HepG2 (cell line): ENCODE measurements around the gene HDLBP. TPM values are rescaled to one million over a fixed set of nuclear protein-coding genes. Genes with fewer than 3 reads are reported as not detected.

Experiments used
- ATAC-seq: fragments of 200-7000 bp; cut with Tn5 transposase; 3 replicates; pipeline ENCODE4 v1.9.1; 2020; ENCODE audit warnings: mild to moderate bottlenecking, moderate library complexity
- BruUV-seq: library from RNA; stranded (reverse); fragments of 400-500 nt; replicated peaks from 2 replicates; lab custom pipeline; 2021; lab: Mats Ljungman, UMichigan
- CTCF ChIA-PET: fragments of 300-600 bp; formaldehyde crosslinking; extraction: SDS; loops from one replicate; lab custom pipeline; 2021; ENCODE audit warnings: low total read pairs, inconsistent platforms, low intra/inter-chr PET ratio; lab: Yijun Ruan, JAX
- POLR2A ChIA-PET: fragments of 350-600 bp; sonication (Branson Sonifier 250); formaldehyde crosslinking; loops from one replicate; lab custom pipeline; 2020; ENCODE audit warnings: antibody characterized with exemption, inconsistent platforms; lab: Yijun Ruan, JAX
- DNase-seq: peaks from one replicate; pipeline ENCODE4 v3.0.0-alpha.2; 2015; ENCODE audit warnings: low spot score
- FAIRE-seq: peaks from 3 replicates; lab custom pipeline; 2011; peaks lifted over from hg19 to GRCh38; lab: Jason Lieb, UNC
- H2AFZ ChIP-seq: one replicate; pipeline ENCODE4 v1.6.1; 2011; ENCODE audit warnings: low read length, inconsistent platforms
- H3K27ac ChIP-seq: fragments of 300-600 bp; 3 replicates; pipeline ENCODE4 v1.8.0; 2011; ENCODE audit warnings: mixed run types, mild to moderate bottlenecking, mixed read lengths, low read length, inconsistent platforms; ENCODE audit not compliant: insufficient read depth; ENCODE audit errors: extremely low read length
- H3K27me3 ChIP-seq, 2 experiments: fragments of 200-600 bp in 1 of 2; 2 replicates in 1 of 2; 3 replicates in 1 of 2; pipeline versions ENCODE4 v1.6.0 to v1.8.0; 2011; ENCODE audit warnings: low read length in 2 of 2, mild to moderate bottlenecking in 2 of 2, moderate library complexity in 2 of 2, inconsistent platforms in 1 of 2; ENCODE audit not compliant: insufficient read depth in 2 of 2, control insufficient read depth in 1 of 2
- H3K36me3 ChIP-seq, 2 experiments: fragments of 200-600 bp in 1 of 2; replicated peaks in 1 of 2; 2 replicates in 1 of 2; 3 replicates in 1 of 2; pipeline versions ENCODE4 v1.5.1 to v1.8.0; 2011; ENCODE audit warnings: low read length in 2 of 2, inconsistent platforms in 1 of 2; ENCODE audit not compliant: insufficient read depth in 2 of 2, control insufficient read depth in 1 of 2
- H3K4me1 ChIP-seq: 2 replicates; pipeline ENCODE4 v1.5.1; 2012; ENCODE audit warnings: low read length, inconsistent platforms; ENCODE audit not compliant: insufficient read depth
- H3K4me2 ChIP-seq: 2 replicates; pipeline ENCODE4 v1.6.0; 2011; ENCODE audit warnings: low read depth, low read length, inconsistent platforms
- H3K4me3 ChIP-seq, 3 experiments: fragments of 200-600 bp in 1 of 3; sonication (generic), shearing (Covaris generic) in 1 of 3; replicated peaks in 1 of 3; 2 replicates each; pipeline ENCODE4 v1.5.1; 2011 to 2016; ENCODE audit warnings: low read length in 3 of 3, inconsistent platforms in 2 of 3, low read depth in 2 of 3, mild to moderate bottlenecking in 2 of 3, control low read depth in 1 of 3, mixed read lengths in 1 of 3; ENCODE audit not compliant: insufficient read depth in 1 of 3
- H3K79me2 ChIP-seq: one replicate; pipeline ENCODE4 v1.6.1; 2011; ENCODE audit warnings: low read length, inconsistent platforms; ENCODE audit not compliant: insufficient read depth
- H3K9ac ChIP-seq: 2 replicates; pipeline ENCODE4 v1.6.0; 2011; ENCODE audit warnings: mild to moderate bottlenecking, low read depth, low read length, inconsistent platforms; ENCODE audit not compliant: insufficient read depth
- H3K9me3 ChIP-seq: 2 replicates; pipeline ENCODE4 v1.5.1; 2012; ENCODE audit warnings: mild to moderate bottlenecking, low read length
- H4K20me1 ChIP-seq: 2 replicates; pipeline ENCODE4 v1.6.0; 2011; ENCODE audit warnings: inconsistent platforms, mild to moderate bottlenecking, low read length, moderate library complexity; ENCODE audit not compliant: insufficient read depth
- FLYWCH1 ChIP-seq: sonication (generic); formaldehyde crosslinking; IDR thresholded peaks from 2 replicates; pipeline ENCODE4 v1.8.1; 2023; ENCODE audit warnings: mild to moderate bottlenecking, missing genetic modification reagents
- NONO ChIP-seq, 2 experiments: fragments of 450-650 bp in 1 of 2; sonication (generic) in 1 of 2; formaldehyde crosslinking in 1 of 2; IDR thresholded peaks in 1 of 2; conservative IDR thresholded peaks in 1 of 2; 2 replicates each; pipeline versions ENCODE4 v1.6.1 to v1.8.0; 2017 to 2022; ENCODE audit warnings: mild to moderate bottlenecking in 1 of 2, missing genetic modification reagents in 1 of 2, moderate library complexity in 1 of 2
- TBX2 ChIP-seq: sonication (generic); formaldehyde crosslinking; IDR thresholded peaks from 2 replicates; pipeline ENCODE4 v1.5.0; 2020; ENCODE audit warnings: missing genetic modification reagents, mild to moderate bottlenecking, borderline replicate concordance
- XRCC5 ChIP-seq: fragments of 200-400 bp; formaldehyde crosslinking; optimal IDR thresholded peaks from 2 replicates; pipeline ENCODE3; 2017; ENCODE audit warnings: mild to moderate bottlenecking, low read length
- ZBTB21 ChIP-seq: sonication (generic); formaldehyde crosslinking; IDR thresholded peaks from 2 replicates; pipeline ENCODE4 v1.4.0; 2020; ENCODE audit warnings: missing genetic modification reagents
- ZFYVE20 ChIP-seq: sonication (generic); formaldehyde crosslinking; IDR thresholded peaks from 2 replicates; pipeline ENCODE4 v1.8.0; 2023; ENCODE audit warnings: low read depth, mild to moderate bottlenecking, moderate library complexity, missing genetic modification reagents, borderline replicate concordance
- ZNF670 ChIP-seq: sonication (generic); formaldehyde crosslinking; IDR thresholded peaks from 2 replicates; pipeline ENCODE4 v1.8.0; 2022; ENCODE audit warnings: mild to moderate bottlenecking, missing genetic modification reagents, borderline replicate concordance
- ZNF687 ChIP-seq: sonication (generic); formaldehyde crosslinking; IDR thresholded peaks from 2 replicates; pipeline ENCODE4 v1.5.1; 2020; ENCODE audit warnings: mild to moderate bottlenecking, missing genetic modification reagents, moderate library complexity
- WGBS: methylation state at CpG from one replicate; pipeline ENCODE4 v1.1.6; 2017; ENCODE audit warnings: low lambda C conversion rate; 5-methylcytosine and 5-hydroxymethylcytosine counted together
- in situ Hi-C: cut with HindIII; loops from 2 replicates; pipeline ENCODE4 v1.10.0; 2017; ENCODE audit warnings: low pct_unique_long_range_greater_than_20kb; ENCODE audit not compliant: extremely low pct_ligation_motif_present
- intact Hi-C: fragments of 100-400 bp; cut with micrococcal nuclease; formaldehyde crosslinking; loops from one replicate; pipeline ENCODE4 v1.10.0; 2022; ENCODE audit not compliant: unreplicated experiment
- polyA plus RNA-seq, 8 experiments: library from polyadenylated mRNA; depleted of rRNA in 3 of 8; stranded (reverse) in 7 of 8; unstranded in 1 of 8; fragments of >200 nt; fragmentation: Illumina TruSeq in 4 of 8; extraction: Trizol in 4 of 8; gene quantifications; 2 replicates each; pipeline versions ENCODE4 v1.2.1 to v1.2.3, GENCODE V29; 2011 to 2016; ENCODE audit warnings: low read depth in 4 of 8, missing spikeins in 1 of 8, mixed read lengths in 1 of 8; ENCODE audit not compliant: insufficient read depth in 1 of 8
- total RNA-seq, 5 experiments: library from RNA; depleted of rRNA; stranded (reverse); fragments of >200 nt; fragmentation: Illumina TruSeq; extraction: Trizol; gene quantifications; 2 replicates each; pipeline ENCODE4 v1.2.3, GENCODE V29; 2016; ENCODE audit warnings: low read depth in 1 of 5
- TF ChIP-seq, protein P1 (sequence below): sonication (generic); formaldehyde crosslinking; IDR thresholded peaks from 2 replicates; pipeline ENCODE4 v1.4.0; 2020; ENCODE audit warnings: missing genetic modification reagents
- TF ChIP-seq, protein P2 (sequence below): sonication (generic); formaldehyde crosslinking; IDR thresholded peaks from 2 replicates; pipeline ENCODE4 v1.4.0; 2020; ENCODE audit warnings: mild to moderate bottlenecking, missing genetic modification reagents, borderline replicate concordance

The HDLBP gene
- total and polyA plus RNA-seq, 2 of the 13 experiments (the other 11 are each of a cell fraction or from before 2014, with no cell fraction given), result 464 to 707 TPM

GRCh38 chr2:241280291-241280690 lies 35.2 kb downstream of the HDLBP start (continued):
- TF ChIP-seq ZFYVE20 (CRISPR knock-in tag), result no peak
- no peak for TF ChIP-seq FLYWCH1 (CRISPR knock-in tag)
- no peak for TF ChIP-seq ZNF670
- TF ChIP-seq, all 625 proteins: peak for 0

- in situ Hi-C loops (no loop called here), intact Hi-C loops (loop anchor here (10.0 kb wide), 1 partner anchor 75 kb away; the partner anchor contains the start of gene FARP2)
- FAIRE-seq (no peak), ATAC-seq (peak; percentile 41), DNase-seq (no peak)
- 94% methylated on average over 3 of the region's 3 CpGs for WGBS
- H3K4me3 ChIP-seq, result no peak overlapping the region
- H3K27me3 ChIP-seq, result no peaks in the 10 kb centered on the region
- H3K4me1 ChIP-seq, result peaks cover 58% of the 10 kb centered on the region
- H3K27ac ChIP-seq, result peak overlapping the region; percentile 24
- POLR2A ChIA-PET, result no interaction called here
- peaks cover 95% of the 10 kb centered on the region for H3K79me2 ChIP-seq
- BruUV-seq, result no TSS peak
- H3K4me2 ChIP-seq, result peak overlapping the region; percentile 46; the same call in 1 of the 2 replicates
- CTCF ChIA-PET, result no interaction called here
- H3K9me3 ChIP-seq, result no peaks in the 10 kb centered on the region
- H2AFZ ChIP-seq, result no peak overlapping the region
- no peaks in the 10 kb centered on the region; a peak in 2 of 5 replicates for H3K36me3 ChIP-seq
- peaks cover 8% of the 10 kb centered on the region for H4K20me1 ChIP-seq
- H3K9ac ChIP-seq, result no peak overlapping the region
- TF ChIP-seq, protein P1, sequence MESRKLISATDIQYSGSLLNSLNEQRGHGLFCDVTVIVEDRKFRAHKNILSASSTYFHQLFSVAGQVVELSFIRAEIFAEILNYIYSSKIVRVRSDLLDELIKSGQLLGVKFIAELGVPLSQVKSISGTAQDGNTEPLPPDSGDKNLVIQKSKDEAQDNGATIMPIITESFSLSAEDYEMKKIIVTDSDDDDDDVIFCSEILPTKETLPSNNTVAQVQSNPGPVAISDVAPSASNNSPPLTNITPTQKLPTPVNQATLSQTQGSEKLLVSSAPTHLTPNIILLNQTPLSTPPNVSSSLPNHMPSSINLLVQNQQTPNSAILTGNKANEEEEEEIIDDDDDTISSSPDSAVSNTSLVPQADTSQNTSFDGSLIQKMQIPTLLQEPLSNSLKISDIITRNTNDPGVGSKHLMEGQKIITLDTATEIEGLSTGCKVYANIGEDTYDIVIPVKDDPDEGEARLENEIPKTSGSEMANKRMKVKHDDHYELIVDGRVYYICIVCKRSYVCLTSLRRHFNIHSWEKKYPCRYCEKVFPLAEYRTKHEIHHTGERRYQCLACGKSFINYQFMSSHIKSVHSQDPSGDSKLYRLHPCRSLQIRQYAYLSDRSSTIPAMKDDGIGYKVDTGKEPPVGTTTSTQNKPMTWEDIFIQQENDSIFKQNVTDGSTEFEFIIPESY, result peak; percentile 75
- TF ChIP-seq NONO (IDR thresholded peaks at IDR 0.05), result no peak
- TF ChIP-seq NONO (CRISPR knock-in tag; conservative IDR thresholded peaks at IDR 0.05), result 0 out of 2 replicates have a peak, but pooled peaks have one; percentile 55
- 0 out of 2 replicates have a peak, but pooled peaks have one; percentile 27 for TF ChIP-seq ZNF687 (CRISPR knock-in tag)
- TF ChIP-seq, protein P2, sequence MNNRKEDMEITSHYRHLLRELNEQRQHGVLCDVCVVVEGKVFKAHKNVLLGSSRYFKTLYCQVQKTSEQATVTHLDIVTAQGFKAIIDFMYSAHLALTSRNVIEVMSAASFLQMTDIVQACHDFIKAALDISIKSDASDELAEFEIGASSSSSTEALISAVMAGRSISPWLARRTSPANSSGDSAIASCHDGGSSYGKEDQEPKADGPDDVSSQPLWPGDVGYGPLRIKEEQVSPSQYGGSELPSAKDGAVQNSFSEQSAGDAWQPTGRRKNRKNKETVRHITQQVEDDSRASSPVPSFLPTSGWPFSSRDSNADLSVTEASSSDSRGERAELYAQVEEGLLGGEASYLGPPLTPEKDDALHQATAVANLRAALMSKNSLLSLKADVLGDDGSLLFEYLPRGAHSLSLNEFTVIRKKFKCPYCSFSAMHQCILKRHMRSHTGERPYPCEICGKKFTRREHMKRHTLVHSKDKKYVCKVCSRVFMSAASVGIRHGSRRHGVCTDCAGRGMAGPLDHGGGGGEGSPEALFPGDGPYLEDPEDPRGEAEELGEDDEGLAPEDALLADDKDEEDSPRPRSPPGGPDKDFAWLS (CRISPR knock-in tag), result no peak
- TF ChIP-seq TBX2 (CRISPR knock-in tag), result 0 out of 2 replicates have a peak, but pooled peaks have one; percentile 17
- no peak for TF ChIP-seq XRCC5
- no peak for TF ChIP-seq ZBTB21 (CRISPR knock-in tag)
Measured at GRCh38 chr2:241279828-241280227, 35.6 kb downstream of the HDLBP start.
